HuH-7 (cell line): ENCODE data around the gene CFI.
A peak's percentile ranks its signal among the peaks of the same experiment; 100 is the strongest.

ENCODE experiments used
- DNase-seq: peaks from one replicate; pipeline ENCODE4 v3.0.0; 2011; ENCODE audit warnings: low spot score

The CFI gene

DNA sequence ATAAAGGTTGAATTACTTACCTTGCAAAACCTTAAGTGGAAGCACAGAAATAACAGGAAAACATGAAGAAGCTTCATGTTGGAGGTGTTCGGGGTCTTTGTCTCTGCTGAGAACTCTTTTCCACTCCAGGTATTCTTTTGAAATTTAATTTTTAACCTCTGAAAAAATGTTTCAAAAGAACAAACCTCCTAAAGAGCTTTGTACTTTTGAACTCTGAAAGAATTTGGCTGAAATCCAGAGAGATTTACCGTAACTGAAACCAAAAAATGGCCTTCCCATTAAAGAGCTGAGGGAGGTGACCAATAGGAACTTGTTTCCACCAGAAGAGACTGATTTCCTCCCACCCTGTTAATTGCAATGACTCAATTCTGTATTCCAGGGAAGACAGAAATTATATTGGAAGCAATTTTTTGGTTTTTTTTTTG is at the start of gene CFI:
CFI (minus strand) TSS at position 105 of the 425 bp plus-strand sequence; CDS start at position 77, 28 bp downstream.
- DNase-seq, result peak; percentile 28

DNA sequence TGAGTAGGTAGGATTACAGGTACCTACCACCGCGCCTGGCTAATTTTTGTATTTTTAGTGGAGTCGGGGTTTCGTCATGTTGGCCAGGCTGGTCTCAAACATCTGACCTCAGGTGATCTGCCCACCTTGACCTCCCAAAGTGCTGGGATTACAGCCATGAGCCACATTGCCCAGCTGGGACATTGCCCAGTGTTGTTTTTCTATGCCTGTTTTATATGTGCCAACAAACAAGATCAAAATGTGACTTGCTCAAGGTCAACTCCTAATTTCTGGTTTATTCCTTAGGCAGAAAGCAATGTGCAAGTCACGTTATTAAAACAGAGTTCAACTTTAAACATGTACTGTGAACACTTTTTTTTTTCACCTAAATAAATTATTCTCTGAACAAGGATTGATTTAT is 48.8 kb upstream of the CFI start:
- no peak for DNase-seq

- DNase-seq, result no peak
These were observed 46.7 kb upstream of the CFI start for GRCh38 chr4:109848501-109848900.

GRCh38 chr4:109847896-109848442 is 46.2 kb upstream of the CFI start, which contains the start of gene LRIT3:
TSS of gene LRIT3 (plus strand) at chr4:109848107. CDS start at chr4:109848202, 95 bp downstream.
- no peak for DNase-seq

- no peak for DNase-seq
These were observed 44.7 kb upstream of the CFI start for GRCh38 chr4:109846395-109847098.

GRCh38 chr4:109836985-109837384 is 35.2 kb upstream of the CFI start:
- no peak for DNase-seq

DNA sequence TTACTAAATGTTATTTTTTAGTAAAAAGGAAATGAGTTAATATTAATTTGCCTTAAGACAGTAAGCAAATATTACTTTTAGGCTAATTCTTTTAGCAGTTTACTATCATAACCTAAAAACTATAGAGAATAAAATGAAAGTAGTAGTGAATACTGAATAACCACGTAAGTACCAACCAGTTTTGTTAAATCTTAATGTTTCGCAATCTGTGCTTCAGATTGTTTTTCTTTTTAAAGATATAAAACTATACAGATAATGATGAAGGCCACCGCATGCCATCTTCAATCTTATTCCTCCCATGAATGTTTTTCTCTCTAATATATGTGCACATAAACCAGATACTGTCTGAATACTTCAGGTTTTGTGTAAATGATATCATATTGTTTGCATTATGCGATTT is 32.0 kb upstream of the CFI start:
- no peak for DNase-seq

GRCh38 chr4:109827672-109828071 is 25.9 kb upstream of the CFI start, which contains the start of gene RRH:
TSS of gene RRH (plus strand) at chr4:109827972. CDS start at chr4:109828028, 56 bp downstream.
- DNase-seq, result no peak

- DNase-seq, result no peak
These were observed 24.9 kb upstream of the CFI start for GRCh38 chr4:109826719-109827118.

- DNase-seq, result no peak
These were observed 19.4 kb upstream of the CFI start for GRCh38 chr4:109821185-109821584.

DNA sequence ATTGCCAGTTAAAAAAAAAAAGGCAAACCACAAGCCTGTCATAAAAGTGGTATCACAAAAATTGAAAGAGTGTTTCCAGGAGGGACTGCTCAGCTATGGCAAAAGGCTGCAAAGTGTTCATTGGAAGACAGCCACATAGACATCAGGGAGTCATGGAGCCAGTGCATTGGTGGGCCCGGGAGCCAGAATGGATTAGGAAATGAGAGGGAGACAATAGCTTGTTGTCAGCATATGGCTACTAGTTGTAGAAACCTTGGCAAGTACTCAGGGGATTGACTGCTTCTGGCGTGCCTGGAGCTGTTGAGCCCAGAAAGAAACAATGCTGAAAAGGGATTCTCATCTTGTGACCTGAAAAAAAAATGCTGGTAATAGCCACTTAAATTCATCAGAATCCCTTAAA is 18.8 kb upstream of the CFI start:
- DNase-seq, result no peak

GRCh38 chr4:109818268-109818667 is 16.5 kb upstream of the CFI start:
- DNase-seq, result no peak

GRCh38 chr4:109816894-109817293 is 15.1 kb upstream of the CFI start:
- DNase-seq, result no peak

DNA sequence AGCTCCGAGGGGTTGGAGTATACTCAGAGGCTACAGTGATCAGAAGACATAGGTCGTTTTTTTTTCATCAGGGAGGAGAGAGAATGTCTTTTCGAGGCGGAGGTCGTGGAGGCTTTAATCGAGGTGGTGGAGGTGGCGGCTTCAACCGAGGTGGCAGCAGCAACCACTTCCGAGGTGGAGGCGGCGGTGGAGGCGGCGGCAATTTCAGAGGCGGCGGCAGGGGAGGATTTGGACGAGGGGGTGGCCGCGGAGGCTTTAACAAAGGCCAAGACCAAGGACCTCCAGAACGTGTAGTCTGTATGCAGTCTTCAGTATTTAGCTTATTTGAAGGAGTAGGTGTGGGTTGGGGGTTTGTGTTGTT is 14.3 kb upstream of the CFI start:
- DNase-seq, result no peak

- peak; percentile 74 for DNase-seq
These were observed 13.6 kb upstream of the CFI start, which contains the start of gene GAR1 for GRCh38 chr4:109815151-109816081. TSS of gene GAR1 (plus strand) at chr4:109815762. CDS start at chr4:109816165, 403 bp downstream.

GRCh38 chr4:109811707-109812106 is 9.9 kb upstream of the CFI start:
- no peak for DNase-seq

GRCh38 chr4:109810552-109811387 is 9.0 kb upstream of the CFI start:
- no peak for DNase-seq

DNA sequence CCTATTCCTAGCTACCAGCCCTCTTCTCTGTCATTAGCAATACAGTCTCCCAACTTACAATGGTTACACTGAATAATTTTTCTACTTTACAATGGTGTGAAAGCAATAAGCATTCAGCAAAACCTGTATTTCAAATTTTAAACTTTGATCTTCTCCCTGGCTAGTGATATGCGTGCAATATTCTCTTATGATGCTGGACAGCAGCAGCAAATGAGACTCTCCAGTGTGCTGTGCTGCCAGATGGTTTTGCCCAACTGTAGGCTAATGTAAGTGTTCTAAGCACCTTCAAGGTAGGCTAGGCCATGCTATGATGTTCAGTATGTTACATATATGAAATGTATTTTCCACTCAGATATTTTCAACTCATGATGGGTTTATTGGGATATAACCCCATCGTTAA is 7.9 kb upstream of the CFI start:
- DNase-seq, result no peak

DNA sequence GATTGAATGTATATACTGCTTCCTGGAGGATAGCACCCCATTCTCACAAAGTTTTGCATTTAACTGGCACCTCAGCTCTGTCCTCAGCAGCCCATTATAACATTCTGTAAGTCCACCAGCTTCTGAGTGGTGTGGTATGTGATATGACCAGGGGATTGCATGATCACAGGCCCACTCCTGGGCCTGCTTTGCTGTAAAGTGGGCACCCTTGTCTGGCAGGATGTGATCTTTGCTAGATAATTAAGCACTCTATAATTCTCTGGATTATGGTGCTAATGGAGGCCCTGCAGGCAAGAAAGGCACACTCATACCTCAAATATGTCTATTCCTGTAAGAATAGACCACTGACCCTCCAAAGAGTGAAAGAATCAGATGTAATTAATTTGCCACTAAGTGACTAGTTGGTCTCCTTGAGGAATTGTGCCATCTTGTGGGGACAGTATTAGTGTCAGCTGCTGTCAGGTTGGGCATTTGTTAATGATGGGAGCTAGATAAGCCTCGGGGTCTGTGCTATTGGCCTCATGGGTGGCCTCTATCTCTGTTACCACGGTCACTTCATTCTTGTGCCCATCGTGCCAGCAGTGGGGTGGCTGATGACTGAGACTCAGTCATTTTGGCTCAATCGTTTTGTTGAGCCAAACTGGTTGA is 2.2 kb upstream of the CFI start:
- peak; percentile 11 for DNase-seq

DNA sequence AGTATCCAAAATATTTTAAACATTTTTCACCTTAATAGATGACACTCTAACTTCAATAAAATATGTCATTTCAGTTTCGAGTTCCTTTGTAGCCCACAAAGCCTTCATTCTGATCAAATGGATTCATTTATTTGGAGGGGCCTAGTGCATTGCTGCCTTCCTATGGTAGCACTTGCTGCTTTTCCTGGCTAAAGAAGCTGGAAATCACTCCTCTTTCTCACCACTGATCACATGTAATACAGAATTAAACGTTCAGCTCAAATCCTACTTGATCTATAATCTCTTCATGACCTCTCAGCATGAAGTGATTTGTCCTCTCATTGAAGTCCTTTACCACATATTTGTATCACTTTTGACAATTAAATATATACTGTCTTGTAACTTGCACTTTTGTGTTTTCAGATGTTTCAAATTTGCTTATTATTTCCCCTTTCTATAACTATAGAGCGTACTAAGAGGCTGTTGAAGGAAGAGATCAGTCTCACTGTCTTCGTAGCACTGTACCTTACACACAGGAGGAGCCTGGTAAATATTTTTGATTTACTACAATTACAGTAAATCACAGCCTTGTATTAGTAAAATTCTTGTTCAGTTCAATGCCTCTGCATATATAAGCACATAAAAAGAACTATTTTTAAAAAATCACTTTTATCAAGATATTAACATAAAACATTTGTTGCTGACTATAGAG is 555 bp downstream of the CFI start:
- DNase-seq, result no peak

DNA sequence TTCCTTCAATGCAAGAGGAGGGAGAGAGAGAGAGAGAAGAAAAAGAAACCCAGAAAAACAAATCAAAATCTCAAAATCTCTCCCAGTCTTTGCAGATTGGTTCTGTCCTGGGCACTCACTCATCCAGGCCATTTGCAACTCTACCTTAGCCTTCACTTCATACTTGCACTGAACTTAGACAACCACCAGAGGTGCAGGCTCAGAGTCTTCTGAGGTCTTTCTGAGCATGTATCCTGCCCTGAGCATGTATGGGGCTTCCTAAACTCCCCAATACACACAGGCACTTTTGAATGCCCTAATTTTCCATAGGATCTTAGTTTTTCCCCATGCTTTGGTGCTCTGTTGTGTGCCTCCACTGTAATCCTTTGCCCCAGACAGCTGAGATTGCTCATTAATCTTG is 2.9 kb downstream of the CFI start:
- DNase-seq, result no peak
